SK-N-SH (cell line): ENCODE data around the gene PLCB3. TPM values are rescaled to one million over a fixed set of nuclear protein-coding genes. Genes with fewer than 3 reads are reported as not detected.
A peak's percentile ranks its signal among the peaks of the same experiment; 100 is the strongest.

ENCODE experiments used
- CTCF ChIA-PET: fragments of 300-600, 350-600 bp; formaldehyde crosslinking; extraction: SDS; loops from one replicate; lab custom pipeline; 2021; lab: Yijun Ruan, JAX
- POLR2A ChIA-PET: fragments of 350-600 bp; sonication (Branson Sonifier 250); formaldehyde crosslinking; extraction: SDS; loops from one replicate; lab custom pipeline; 2020; ENCODE audit warnings: antibody characterized with exemption, inconsistent platforms; lab: Yijun Ruan, JAX
- DNase-seq: peaks from one replicate; pipeline ENCODE4 v3.0.0; 2012
- H2AFZ ChIP-seq: fragments of 200-600 bp; sonication (generic); 2 replicates; pipeline ENCODE4 v1.8.1; 2016; ENCODE audit warnings: antibody characterized with exemption, mild to moderate bottlenecking, low read depth
- H3F3A ChIP-seq: fragments of 200-600 bp; sonication (generic); replicated peaks from 2 replicates; pipeline ENCODE3; 2016; ENCODE audit warnings: antibody characterized with exemption, mild to moderate bottlenecking; ENCODE audit not compliant: insufficient read depth
- H3K27ac ChIP-seq, 2 experiments: fragments of 200-500 bp in 1 of 2; fragments of 200-600 bp in 1 of 2; sonication (Bioruptor generic) in 1 of 2; sonication (generic), shearing (Covaris generic) in 1 of 2; 2 replicates each; pipeline versions ENCODE4 v1.5.1 to v1.6.1; 2014 to 2016; ENCODE audit warnings: low read depth in 2 of 2, inconsistent platforms in 1 of 2, low read length in 1 of 2, mild to moderate bottlenecking in 1 of 2, mixed read lengths in 1 of 2
- H3K27me3 ChIP-seq: fragments of 200-600 bp; sonication (generic), shearing (Covaris generic); 2 replicates; pipeline ENCODE4 v1.6.1; 2016; ENCODE audit warnings: mixed run types; ENCODE audit not compliant: insufficient read depth
- H3K36me3 ChIP-seq, 2 experiments: fragments of 200-500 bp in 1 of 2; fragments of 200-600 bp in 1 of 2; sonication (Bioruptor generic) in 1 of 2; sonication (generic) in 1 of 2; replicated peaks in 1 of 2; 2 replicates each; pipeline versions ENCODE3 to v1.5.1; 2014 to 2016; ENCODE audit warnings: low read length in 1 of 2, mild to moderate bottlenecking in 1 of 2; ENCODE audit not compliant: insufficient read depth in 2 of 2, control insufficient read depth in 1 of 2
- H3K4me1 ChIP-seq, 2 experiments: fragments of 200-500 bp in 1 of 2; fragments of 200-600 bp in 1 of 2; sonication (Bioruptor generic) in 1 of 2; sonication (generic), shearing (Covaris generic) in 1 of 2; 2 replicates each; pipeline versions ENCODE4 v1.5.1 to v1.6.1; 2014 to 2016; ENCODE audit warnings: low read depth in 1 of 2, low read length in 1 of 2, mixed run types in 1 of 2; ENCODE audit not compliant: insufficient read depth in 2 of 2, control insufficient read depth in 1 of 2
- H3K4me2 ChIP-seq: fragments of 200-600 bp; sonication (generic), shearing (Covaris generic); 2 replicates; pipeline ENCODE4 v1.6.1; 2017; ENCODE audit warnings: mixed run types
- H3K4me3 ChIP-seq, 2 experiments: fragments of 200-500 bp in 1 of 2; fragments of 200-600 bp in 1 of 2; sonication (Bioruptor generic) in 1 of 2; sonication (generic), shearing (Covaris generic) in 1 of 2; 2 replicates each; pipeline versions ENCODE4 v1.5.1 to v1.8.1; 2014 to 2016; ENCODE audit warnings: low read depth in 2 of 2, inconsistent platforms in 1 of 2, low read length in 1 of 2, mild to moderate bottlenecking in 1 of 2, mixed read lengths in 1 of 2, moderate library complexity in 1 of 2
- H3K79me2 ChIP-seq: fragments of 200-600 bp; sonication (generic); 2 replicates; pipeline ENCODE4 v1.8.1; 2017; ENCODE audit warnings: mild to moderate bottlenecking; ENCODE audit not compliant: insufficient read depth
- H3K9ac ChIP-seq: fragments of 200-600 bp; sonication (generic); 2 replicates; pipeline ENCODE4 v1.6.1; 2017; ENCODE audit warnings: mixed run types
- H3K9me2 ChIP-seq: fragments of 200-600 bp; sonication (generic); 2 replicates; pipeline ENCODE4 v1.6.1; 2017; ENCODE audit warnings: mixed run types
- H3K9me3 ChIP-seq: fragments of 200-600 bp; sonication (generic); 2 replicates; pipeline ENCODE4 v1.6.1; 2017; ENCODE audit warnings: mixed run types, mild to moderate bottlenecking, moderate library complexity
- H4K20me1 ChIP-seq: fragments of 200-600 bp; sonication (generic); 2 replicates; pipeline ENCODE4 v1.6.1; 2017; ENCODE audit warnings: mild to moderate bottlenecking, mixed run types; ENCODE audit not compliant: insufficient read depth
- CTCF ChIP-seq: fragments of 200-600 bp; sonication (generic); IDR thresholded peaks from 2 replicates; pipeline ENCODE4 v1.6.1; 2017; ENCODE audit warnings: antibody characterized with exemption, mild to moderate bottlenecking, moderate library complexity
- ELF1 ChIP-seq: IDR thresholded peaks from 2 replicates; pipeline ENCODE4 v1.4.0; 2012
- EP300 ChIP-seq, 2 experiments: IDR thresholded peaks; 2 replicates each; pipeline versions ENCODE4 v1.4.0 to v1.6.1; 2012; ENCODE audit warnings: borderline replicate concordance in 1 of 2, low read depth in 1 of 2, low read length in 1 of 2
- EZH2phosphoT487 ChIP-seq: fragments of 200-600 bp; sonication (generic); IDR thresholded peaks from 2 replicates; pipeline ENCODE4 v1.6.1; 2017; ENCODE audit warnings: low read depth, mixed run types, mild to moderate bottlenecking, antibody characterized with exemption, moderate library complexity, borderline replicate concordance
- GABPA ChIP-seq: IDR thresholded peaks from 2 replicates; pipeline ENCODE4 v1.4.0; 2012; ENCODE audit warnings: low read depth, mild to moderate bottlenecking
- IRF3 ChIP-seq: fragments of 150-350 bp; IDR thresholded peaks from 2 replicates; pipeline ENCODE4 v1.6.1; 2016; ENCODE audit warnings: mild to moderate bottlenecking, low read depth, low read length
- MAX ChIP-seq: IDR thresholded peaks from 2 replicates; pipeline ENCODE4 v1.4.0; 2012; ENCODE audit warnings: low read depth
- NFIC ChIP-seq: IDR thresholded peaks from 2 replicates; pipeline ENCODE4 v1.4.0; 2012; ENCODE audit warnings: borderline replicate concordance
- NRF1 ChIP-seq: IDR thresholded peaks from 2 replicates; pipeline ENCODE4 v1.6.1; 2012; ENCODE audit warnings: low read depth, mild to moderate bottlenecking, low read length
- RCOR1 ChIP-seq: fragments of 150-350 bp; IDR thresholded peaks from 2 replicates; pipeline ENCODE4 v1.6.1; 2017; ENCODE audit warnings: antibody characterized with exemption, low read length
- REST ChIP-seq: IDR thresholded peaks from 2 replicates; pipeline ENCODE4 v1.6.1; 2012; ENCODE audit warnings: mild to moderate bottlenecking, low read depth, low read length, moderate library complexity
- RXRA ChIP-seq: IDR thresholded peaks from 2 replicates; pipeline ENCODE4 v1.4.0; 2012; ENCODE audit warnings: low read depth, mild to moderate bottlenecking, borderline replicate concordance
- SIN3A ChIP-seq: IDR thresholded peaks from 2 replicates; pipeline ENCODE4 v1.6.1; 2012; ENCODE audit warnings: low read depth, mild to moderate bottlenecking, low read length, moderate library complexity, borderline replicate concordance
- SMC3 ChIP-seq: IDR thresholded peaks from 2 replicates; pipeline ENCODE4 v1.6.1; 2012; ENCODE audit warnings: low read depth, low read length, improper control_type of control experiment
- TAF1 ChIP-seq: IDR thresholded peaks from 2 replicates; pipeline ENCODE4 v1.6.1; 2012; ENCODE audit warnings: low read depth, mild to moderate bottlenecking, low read length, moderate library complexity, borderline replicate concordance
- USF1 ChIP-seq: IDR thresholded peaks from 2 replicates; pipeline ENCODE4 v1.4.0; 2012; ENCODE audit warnings: low read depth, borderline replicate concordance
- YY1 ChIP-seq: IDR thresholded peaks from 2 replicates; pipeline ENCODE4 v1.4.0; 2012; ENCODE audit warnings: low read depth, mild to moderate bottlenecking
- WGBS: methylation state at CpG from one replicate; pipeline ENCODE4 v1.1.6; 2017; ENCODE audit warnings: low lambda C conversion rate; 5-methylcytosine and 5-hydroxymethylcytosine counted together
- polyA plus RNA-seq, 3 experiments: library from polyadenylated mRNA; depleted of rRNA; stranded (reverse); fragments of >200 nt; gene quantifications; 2 replicates each; pipeline ENCODE4 v1.2.3, GENCODE V29; 2012

PLCB3 gene
- polyA plus RNA-seq, 1 of the 3 experiments (the other 2 are of a cell fraction) = 30.4 TPM

- peaks cover 1 to 11% of the 10 kb centered on the region in 2 experiments for H3K36me3 ChIP-seq
- H3K9me3 ChIP-seq = no peaks in the 10 kb centered on the region
- peak overlapping the region in 1 of 2 experiments; percentile 81; a peak in 1 of 4 replicates for H3K27ac ChIP-seq
- peak; percentile 21 for DNase-seq
- POLR2A ChIA-PET = interaction anchor here (1.0 to 12.4 kb wide), 3 partner anchors 9 to 19 kb away, joined by 3 to 112 read pairs (median 34); partner anchors contain the start of gene FKBP2
- TF ChIP-seq CTCF (no peak), GABPA (no peak), USF1 (no peak), ELF1 (no peak), SIN3A (no peak), EP300 (IDR thresholded peaks at IDR 0.05; ENCODE audit: borderline replicate concordance in 1 of 2, low read depth in 1 of 2, low read length in 1 of 2) (no peak), REST (no peak), MAX (no peak), EZH2phosphoT487 (no peak), NRF1 (no peak), YY1 (no peak), TAF1 (no peak), RCOR1 (no peak), RXRA (no peak), IRF3 (no peak), NFIC (no peak), SMC3 (no peak)
- no peak overlapping the region; the same call in 1 of the 2 replicates for H2AFZ ChIP-seq
- H3K27me3 ChIP-seq = no peaks in the 10 kb centered on the region
- WGBS = 14% methylated on average over 4 of the region's 13 CpGs
- peaks cover 39% of the 10 kb centered on the region for H3K79me2 ChIP-seq
- H3F3A ChIP-seq = peaks cover 5% of the 10 kb centered on the region
- peak overlapping the region; percentile 92 for H3K4me2 ChIP-seq
- peak overlapping the region; percentile 56; the same call in 1 of the 2 replicates for H3K9ac ChIP-seq
- H4K20me1 ChIP-seq = peaks cover 14% of the 10 kb centered on the region
- H3K4me1 ChIP-seq = peaks cover 10 to 34% of the 10 kb centered on the region in 2 experiments; a peak in 2 of 4 replicates
- H3K9me2 ChIP-seq = no peaks in the 10 kb centered on the region
- peak overlapping the region; percentile 88 to 90 for H3K4me3 ChIP-seq
- CTCF ChIA-PET = interaction anchor here (0.7 to 4.6 kb wide), 18 partner anchors 8 to 860 kb away, joined by 3 to 119 read pairs (median 11); partner anchors contain the start of genes BAD, ESRRA, FKBP2 and GPR137
Measured at GRCh38 chr11:64250415-64251015, 815 bp upstream of the PLCB3 start.
